Activated T-cell treated with anti-CD3 and anti-CD28 coated beads, Interleukin-2, amount 50 U/mL, for 72 hours (primary cell): ENCODE data around the gene ZNF317. TPM values are rescaled to one million over a fixed set of nuclear protein-coding genes. Genes with fewer than 3 reads are reported as not detected.
"Not testable (repeated sequence)": the region's sequence is repeated elsewhere in the genome, so short reads cannot be mapped to it uniquely, and the experiment has no call there.

ENCODE experiments used
- ATAC-seq, 2 donors: fragments of 150-1000 bp; cut with Tn5 transposase; replicated peaks in 1 of 2; 2 replicates each; pipeline ENCODE4 v1.10.0; 2021; ENCODE audit warnings: moderate library complexity in 2 of 2, mild to moderate bottlenecking in 1 of 2
- DNase-seq, 2 donors: peaks; one replicate each; pipeline ENCODE4 v3.0.0; 2021 to 2022; ENCODE audit warnings: mixed read lengths in 1 of 2
- H3K27ac Mint-ChIP-seq: one replicate; pipeline ENCODE4 v1.8.0; 2022; ENCODE audit warnings: mild to moderate bottlenecking, moderate library complexity, mixed read lengths
- H3K27me3 Mint-ChIP-seq: one replicate; pipeline ENCODE4 v1.8.0; 2022; ENCODE audit warnings: low read depth, mixed read lengths
- H3K36me3 Mint-ChIP-seq, 2 donors: one replicate each; pipeline ENCODE4 v1.8.0; 2022; ENCODE audit warnings: mixed read lengths in 2 of 2, mild to moderate bottlenecking in 1 of 2; ENCODE audit not compliant: insufficient read depth in 2 of 2
- H3K4me1 Mint-ChIP-seq: one replicate; pipeline ENCODE4 v1.8.0; 2022; ENCODE audit warnings: low read depth, mixed read lengths
- H3K4me3 Mint-ChIP-seq, 2 donors: one replicate each; pipeline ENCODE4 v1.8.0; 2022; ENCODE audit warnings: mild to moderate bottlenecking in 2 of 2, mixed read lengths in 2 of 2, moderate library complexity in 2 of 2
- H3K9me3 Mint-ChIP-seq, 2 donors: one replicate each; pipeline ENCODE4 v1.8.0; 2022; ENCODE audit warnings: mixed read lengths in 2 of 2
- total RNA-seq, 2 donors: library from RNA; stranded (reverse); gene quantifications; one replicate each; pipeline ENCODE4 v1.2.3, GENCODE V29; 2022

The ZNF317 gene
- total RNA-seq, 2 donors from 2014 or later: 44.6 to 57.4 TPM

GRCh38 chr19:9189535-9189934 lies 49.3 kb downstream of the ZNF317 start:
- Mint-ChIP-seq H3K27ac (no peak overlapping the region), H3K27me3 (peaks cover 15% of the 10 kb centered on the region), H3K4me3 (no peak overlapping the region), H3K9me3 (peaks cover 8% of the 10 kb centered on the region in 2 donors), H3K36me3 (no peaks in the 10 kb centered on the region), H3K4me1 (no peaks in the 10 kb centered on the region)
- DNase-seq (no peak), ATAC-seq (no peak)

- H3K27me3 Mint-ChIP-seq, DNase-seq, H3K4me3 Mint-ChIP-seq, H3K36me3 Mint-ChIP-seq, H3K4me1 Mint-ChIP-seq, H3K9me3 Mint-ChIP-seq, ATAC-seq, H3K27ac Mint-ChIP-seq: not testable (repeated sequence)
Measured at GRCh38 chr19:9198044-9198443, 57.8 kb downstream of the ZNF317 start.

DNA sequence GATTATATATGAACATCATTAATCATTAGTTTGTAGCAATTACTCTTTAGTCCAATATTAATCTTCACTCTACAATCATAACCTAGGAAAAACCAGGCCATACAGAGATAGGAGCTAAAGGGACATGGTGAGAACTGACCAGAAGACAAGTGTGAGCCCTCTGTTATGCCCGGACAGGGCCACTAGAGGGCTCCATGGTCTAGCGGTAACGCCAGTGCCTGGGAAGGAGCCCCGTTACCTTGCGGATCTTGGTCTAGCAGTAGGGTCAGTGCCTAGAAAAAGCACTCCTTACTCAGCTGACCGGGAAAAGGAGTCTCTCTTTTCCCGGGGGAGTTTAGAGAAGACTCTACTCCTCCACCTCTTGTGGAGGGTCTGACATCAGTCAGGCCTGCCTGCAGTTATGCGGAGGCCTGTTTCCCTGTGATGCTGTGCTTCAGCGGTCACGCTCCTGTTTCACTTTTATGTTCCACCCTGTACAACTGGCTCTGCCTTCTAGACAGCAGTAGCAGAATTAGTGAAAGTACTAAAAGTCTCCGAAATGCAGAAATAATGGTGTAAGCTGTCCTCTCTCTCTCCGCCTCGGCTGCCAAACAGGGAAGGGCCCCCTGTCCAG lies 65.4 kb downstream of the ZNF317 start:
- H3K4me1 Mint-ChIP-seq: no peaks in the 10 kb centered on the region
- no peaks in the 10 kb centered on the region for H3K27me3 Mint-ChIP-seq
- H3K4me3 Mint-ChIP-seq: peak overlapping the region; percentile 61 to 70
- H3K27ac Mint-ChIP-seq: no peak overlapping the region
- ATAC-seq (peak; percentile 69 to 71), DNase-seq (peak; percentile 69 to 77)
- H3K9me3 Mint-ChIP-seq: no peaks in the 10 kb centered on the region
- no peaks in the 10 kb centered on the region for H3K36me3 Mint-ChIP-seq

Other genes starting within 250 kb of the ZNF317 start
- under 1 TPM in 1 of 2 donors, not detected in 1; 0.05 TPM for gene MUC16, start 130.0 kb upstream of the ZNF317 start, total RNA-seq
- gene OR1M1, start 53.3 kb upstream of the ZNF317 start, total RNA-seq: not detected
- gene OR7G2, start 32.9 kb upstream of the ZNF317 start, total RNA-seq: not detected
- gene OR7G1, start 24.6 kb upstream of the ZNF317 start, total RNA-seq: not detected
- not detected for gene OR7G3, start 13.4 kb upstream of the ZNF317 start, total RNA-seq
- under 1 TPM; 0.14 to 0.24 TPM for gene OR7D2, start 38.6 kb downstream of the ZNF317 start, total RNA-seq
- not detected for gene OR7D4, start 79.2 kb downstream of the ZNF317 start, total RNA-seq
- gene OR7E24, start 110.5 kb downstream of the ZNF317 start, total RNA-seq: not detected
- gene ZNF699, start 169.4 kb downstream of the ZNF317 start, total RNA-seq: 10 to 100 TPM; 12.6 to 14.0 TPM
- gene ZNF559, start 183.8 kb downstream of the ZNF317 start, total RNA-seq: 10 to 100 TPM; 18.3 to 19.7 TPM
- 1 to 10 TPM; 1.7 to 3.8 TPM for gene ZNF177, start 222.6 kb downstream of the ZNF317 start, total RNA-seq